NCI-H2029 (cell line): ENCODE results near the gene ARHGEF19.
A peak's percentile ranks its signal among the peaks of the same experiment; 100 is the strongest.
"Not testable (repeated sequence)": the region's sequence is repeated elsewhere in the genome, so short reads cannot be mapped to it uniquely, and the experiment has no call there.

ENCODE experiments used
- DNase-seq: peaks from one replicate; lab custom pipeline; 2025; lab: John Stamatoyannopoulos, UW

The ARHGEF19 gene

GRCh38 chr1:16204216-16204615, 8.2 kb downstream of the ARHGEF19 start:
- DNase-seq = no peak

GRCh38 chr1:16203550-16203949, 8.9 kb downstream of the ARHGEF19 start:
- DNase-seq = no peak

GRCh38 chr1:16202281-16203210, 9.9 kb downstream of the ARHGEF19 start:
- DNase-seq = no peak

- DNase-seq = no peak
Observed at GRCh38 chr1:16199700-16200099, 12.8 kb downstream of the ARHGEF19 start.

GRCh38 chr1:16199157-16199501, 13.3 kb downstream of the ARHGEF19 start:
- no peak for DNase-seq

- DNase-seq = no peak
Observed at GRCh38 chr1:16198444-16199156, 13.9 kb downstream of the ARHGEF19 start.

- DNase-seq = no peak
Observed at GRCh38 chr1:16196874-16197273, 15.6 kb downstream of the ARHGEF19 start.

- not testable (repeated sequence) for DNase-seq
Observed at GRCh38 chr1:16196139-16196538, 16.3 kb downstream of the ARHGEF19 start.

- no peak for DNase-seq
Observed at GRCh38 chr1:16195518-16195905, 16.9 kb downstream of the ARHGEF19 start.

GRCh38 chr1:16191916-16192546, 20.4 kb downstream of the ARHGEF19 start:
- DNase-seq = peak; percentile 33

GRCh38 chr1:16191309-16191708, 21.1 kb downstream of the ARHGEF19 start:
- no peak for DNase-seq

GRCh38 chr1:16189921-16190621, 22.4 kb downstream of the ARHGEF19 start:
- peak; percentile 46 for DNase-seq

- no peak for DNase-seq
Observed at GRCh38 chr1:16189003-16189402, 23.4 kb downstream of the ARHGEF19 start.

- DNase-seq = no peak
Observed at GRCh38 chr1:16187748-16188401, 24.6 kb downstream of the ARHGEF19 start.

- no peak for DNase-seq
Observed at GRCh38 chr1:16186655-16187235, 25.7 kb downstream of the ARHGEF19 start.

GRCh38 chr1:16184557-16185303, 27.7 kb downstream of the ARHGEF19 start:
- DNase-seq = no peak

GRCh38 chr1:16183765-16184556, 28.5 kb downstream of the ARHGEF19 start:
- no peak for DNase-seq

- DNase-seq = no peak
Observed at GRCh38 chr1:16183179-16183578, 29.3 kb downstream of the ARHGEF19 start.

GRCh38 chr1:16181887-16182719, 30.3 kb downstream of the ARHGEF19 start:
- no peak for DNase-seq
